WTC11 (cell line): Measurements from ENCODE around the gene NBEAL1. TPM values are rescaled to one million over a fixed set of nuclear protein-coding genes. Genes with fewer than 3 reads are reported as not detected.
"Not testable (repeated sequence)": the region's sequence is repeated elsewhere in the genome, so short reads cannot be mapped to it uniquely, and the experiment has no call there.

Experiments
- ATAC-seq: fragments of 200-7000 bp; cut with Tn5 transposase; 2 replicates; pipeline ENCODE4 v1.10.0; 2021; ENCODE audit warnings: mild to moderate bottlenecking, moderate library complexity
- CTCF ChIA-PET: fragments of 300-600 bp; sonication (Branson Sonifier 250); formaldehyde crosslinking; loops from one replicate; lab custom pipeline; 2021; ENCODE audit warnings: antibody characterized with exemption; lab: Charles Lee
- POLR2A ChIA-PET: fragments of 350-600 bp; sonication (Branson Sonifier 250); formaldehyde crosslinking; loops from one replicate; lab custom pipeline; 2021; ENCODE audit warnings: antibody characterized with exemption; lab: Charles Lee
- DNase-seq: peaks from one replicate; pipeline ENCODE4 v3.0.0; 2021; ENCODE audit warnings: low spot score
- H3K27ac Mint-ChIP-seq: 2 replicates; pipeline ENCODE4 v1.8.0; 2021; ENCODE audit warnings: mixed read lengths
- H3K27me3 Mint-ChIP-seq: 2 replicates; pipeline ENCODE4 v1.8.0; 2021; ENCODE audit warnings: low read depth, mild to moderate bottlenecking, moderate library complexity, mixed read lengths
- H3K36me3 Mint-ChIP-seq: 2 replicates; pipeline ENCODE4 v1.8.0; 2021; ENCODE audit warnings: mixed read lengths
- H3K4me1 Mint-ChIP-seq: 2 replicates; pipeline ENCODE4 v1.8.0; 2022; ENCODE audit warnings: mixed read lengths
- H3K4me3 Mint-ChIP-seq: 2 replicates; pipeline ENCODE4 v1.8.0; 2021; ENCODE audit warnings: mild to moderate bottlenecking, moderate library complexity, mixed read lengths
- H3K9me3 Mint-ChIP-seq: 2 replicates; pipeline ENCODE4 v1.8.0; 2021; ENCODE audit warnings: mixed read lengths
- ARID4B ChIP-seq: sonication (generic); formaldehyde crosslinking; IDR thresholded peaks from 2 replicates; pipeline ENCODE4 v1.8.0; 2023; ENCODE audit warnings: missing genetic modification reagents, mild to moderate bottlenecking, borderline replicate concordance
- ESRRA ChIP-seq: sonication (generic); formaldehyde crosslinking; IDR thresholded peaks from 2 replicates; pipeline ENCODE4 v1.8.1; 2022; ENCODE audit warnings: mild to moderate bottlenecking, missing genetic modification reagents, borderline replicate concordance
- ETV6 ChIP-seq: sonication (generic); formaldehyde crosslinking; IDR thresholded peaks from 2 replicates; pipeline ENCODE4 v1.8.1; 2022; ENCODE audit warnings: mild to moderate bottlenecking, missing genetic modification reagents
- GTF2I ChIP-seq: fragments of 250-450 bp; sonication (Bioruptor Pico); conservative IDR thresholded peaks from 2 replicates; pipeline ENCODE4 v1.4.0; 2021; ENCODE audit warnings: mild to moderate bottlenecking
- HMGA2 ChIP-seq: fragments of 250-450 bp; sonication (Bioruptor Pico); IDR thresholded peaks from 2 replicates; pipeline ENCODE4 v1.4.0; 2021; ENCODE audit warnings: mild to moderate bottlenecking, moderate library complexity
- MLX ChIP-seq: sonication (generic); formaldehyde crosslinking; IDR thresholded peaks from 2 replicates; pipeline ENCODE4 v1.8.1; 2023; ENCODE audit warnings: mild to moderate bottlenecking, missing genetic modification reagents, moderate library complexity
- NR1H2 ChIP-seq: sonication (generic); formaldehyde crosslinking; IDR thresholded peaks from 2 replicates; pipeline ENCODE4 v1.9.0; 2021; ENCODE audit warnings: mild to moderate bottlenecking, moderate library complexity, missing genetic modification reagents
- NR2C2 ChIP-seq: sonication (generic); formaldehyde crosslinking; IDR thresholded peaks from 2 replicates; pipeline ENCODE4 v1.8.0; 2022; ENCODE audit warnings: mild to moderate bottlenecking, missing genetic modification reagents
- SMAD3 ChIP-seq: sonication (generic); formaldehyde crosslinking; IDR thresholded peaks from 2 replicates; pipeline ENCODE4 v1.8.0; 2022; ENCODE audit warnings: missing genetic modification reagents, mild to moderate bottlenecking, borderline replicate concordance
- ZNF532 ChIP-seq: fragments of 250-450 bp; sonication (Bioruptor Pico); IDR thresholded peaks from 2 replicates; pipeline ENCODE4 v1.9.0; 2021; ENCODE audit warnings: mild to moderate bottlenecking, borderline replicate concordance
- total RNA-seq: library from RNA; stranded (reverse); gene quantifications from 3 replicates; pipeline ENCODE4 v1.2.3, GENCODE V29; 2021
- TF ChIP-seq, protein P1 (sequence below): sonication (generic); formaldehyde crosslinking; IDR thresholded peaks from 2 replicates; pipeline ENCODE4 v1.8.0; 2022; ENCODE audit warnings: mild to moderate bottlenecking, missing genetic modification reagents
- TF ChIP-seq, protein P2 (sequence below): sonication (generic); formaldehyde crosslinking; IDR thresholded peaks from 2 replicates; pipeline ENCODE4 v1.8.1; 2023; ENCODE audit warnings: mild to moderate bottlenecking, missing genetic modification reagents, borderline replicate concordance
- TF ChIP-seq, protein P3 (sequence below): sonication (generic); formaldehyde crosslinking; IDR thresholded peaks from 2 replicates; pipeline ENCODE4 v1.8.0; 2022; ENCODE audit warnings: mild to moderate bottlenecking, missing genetic modification reagents
- TF ChIP-seq, protein P4 (sequence below): sonication (generic); formaldehyde crosslinking; IDR thresholded peaks from 2 replicates; pipeline ENCODE4 v1.8.1; 2023; ENCODE audit warnings: mild to moderate bottlenecking, missing genetic modification reagents, moderate library complexity

Gene NBEAL1
- total RNA-seq, 1 experiment from 2014 or later: 10.5 TPM

GRCh38 chr2:203083328-203083727, 68.7 kb downstream of the NBEAL1 start:
- Mint-ChIP-seq H3K27ac (no peak overlapping the region), H3K9me3 (no peaks in the 10 kb centered on the region), H3K4me3 (no peak overlapping the region), H3K27me3 (no peaks in the 10 kb centered on the region), H3K4me1 (no peaks in the 10 kb centered on the region), H3K36me3 (no peaks in the 10 kb centered on the region)
- ChIA-PET POLR2A (interaction anchor here (0.6 kb wide), 1 partner anchor 43 kb away, joined by 3 read pairs; no protein-coding TSS in a partner anchor), CTCF (no interaction called here)
- no peak for ATAC-seq
- TF ChIP-seq ARID4B (CRISPR knock-in tag): no peak
- TF ChIP-seq GTF2I (CRISPR knock-in tag): no peak
- TF ChIP-seq NR2C2 (CRISPR knock-in tag): no peak
- TF ChIP-seq NR1H2 (CRISPR knock-in tag): no peak
- TF ChIP-seq, protein P1, sequence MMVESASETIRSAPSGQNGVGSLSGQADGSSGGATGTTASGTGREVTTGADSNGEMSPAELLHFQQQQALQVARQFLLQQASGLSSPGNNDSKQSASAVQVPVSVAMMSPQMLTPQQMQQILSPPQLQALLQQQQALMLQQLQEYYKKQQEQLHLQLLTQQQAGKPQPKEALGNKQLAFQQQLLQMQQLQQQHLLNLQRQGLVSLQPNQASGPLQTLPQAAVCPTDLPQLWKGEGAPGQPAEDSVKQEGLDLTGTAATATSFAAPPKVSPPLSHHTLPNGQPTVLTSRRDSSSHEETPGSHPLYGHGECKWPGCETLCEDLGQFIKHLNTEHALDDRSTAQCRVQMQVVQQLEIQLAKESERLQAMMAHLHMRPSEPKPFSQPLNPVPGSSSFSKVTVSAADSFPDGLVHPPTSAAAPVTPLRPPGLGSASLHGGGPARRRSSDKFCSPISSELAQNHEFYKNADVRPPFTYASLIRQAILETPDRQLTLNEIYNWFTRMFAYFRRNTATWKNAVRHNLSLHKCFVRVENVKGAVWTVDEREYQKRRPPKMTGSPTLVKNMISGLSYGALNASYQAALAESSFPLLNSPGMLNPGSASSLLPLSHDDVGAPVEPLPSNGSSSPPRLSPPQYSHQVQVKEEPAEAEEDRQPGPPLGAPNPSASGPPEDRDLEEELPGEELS (CRISPR knock-in tag): no peak
- no peak for TF ChIP-seq MLX (CRISPR knock-in tag)
- no peak for TF ChIP-seq ETV6 (CRISPR knock-in tag)
- no peak for TF ChIP-seq ZNF532 (CRISPR knock-in tag)
- TF ChIP-seq, protein P2, sequence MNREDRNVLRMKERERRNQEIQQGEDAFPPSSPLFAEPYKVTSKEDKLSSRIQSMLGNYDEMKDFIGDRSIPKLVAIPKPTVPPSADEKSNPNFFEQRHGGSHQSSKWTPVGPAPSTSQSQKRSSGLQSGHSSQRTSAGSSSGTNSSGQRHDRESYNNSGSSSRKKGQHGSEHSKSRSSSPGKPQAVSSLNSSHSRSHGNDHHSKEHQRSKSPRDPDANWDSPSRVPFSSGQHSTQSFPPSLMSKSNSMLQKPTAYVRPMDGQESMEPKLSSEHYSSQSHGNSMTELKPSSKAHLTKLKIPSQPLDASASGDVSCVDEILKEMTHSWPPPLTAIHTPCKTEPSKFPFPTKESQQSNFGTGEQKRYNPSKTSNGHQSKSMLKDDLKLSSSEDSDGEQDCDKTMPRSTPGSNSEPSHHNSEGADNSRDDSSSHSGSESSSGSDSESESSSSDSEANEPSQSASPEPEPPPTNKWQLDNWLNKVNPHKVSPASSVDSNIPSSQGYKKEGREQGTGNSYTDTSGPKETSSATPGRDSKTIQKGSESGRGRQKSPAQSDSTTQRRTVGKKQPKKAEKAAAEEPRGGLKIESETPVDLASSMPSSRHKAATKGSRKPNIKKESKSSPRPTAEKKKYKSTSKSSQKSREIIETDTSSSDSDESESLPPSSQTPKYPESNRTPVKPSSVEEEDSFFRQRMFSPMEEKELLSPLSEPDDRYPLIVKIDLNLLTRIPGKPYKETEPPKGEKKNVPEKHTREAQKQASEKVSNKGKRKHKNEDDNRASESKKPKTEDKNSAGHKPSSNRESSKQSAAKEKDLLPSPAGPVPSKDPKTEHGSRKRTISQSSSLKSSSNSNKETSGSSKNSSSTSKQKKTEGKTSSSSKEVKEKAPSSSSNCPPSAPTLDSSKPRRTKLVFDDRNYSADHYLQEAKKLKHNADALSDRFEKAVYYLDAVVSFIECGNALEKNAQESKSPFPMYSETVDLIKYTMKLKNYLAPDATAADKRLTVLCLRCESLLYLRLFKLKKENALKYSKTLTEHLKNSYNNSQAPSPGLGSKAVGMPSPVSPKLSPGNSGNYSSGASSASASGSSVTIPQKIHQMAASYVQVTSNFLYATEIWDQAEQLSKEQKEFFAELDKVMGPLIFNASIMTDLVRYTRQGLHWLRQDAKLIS: no peak
- TF ChIP-seq, protein P3, sequence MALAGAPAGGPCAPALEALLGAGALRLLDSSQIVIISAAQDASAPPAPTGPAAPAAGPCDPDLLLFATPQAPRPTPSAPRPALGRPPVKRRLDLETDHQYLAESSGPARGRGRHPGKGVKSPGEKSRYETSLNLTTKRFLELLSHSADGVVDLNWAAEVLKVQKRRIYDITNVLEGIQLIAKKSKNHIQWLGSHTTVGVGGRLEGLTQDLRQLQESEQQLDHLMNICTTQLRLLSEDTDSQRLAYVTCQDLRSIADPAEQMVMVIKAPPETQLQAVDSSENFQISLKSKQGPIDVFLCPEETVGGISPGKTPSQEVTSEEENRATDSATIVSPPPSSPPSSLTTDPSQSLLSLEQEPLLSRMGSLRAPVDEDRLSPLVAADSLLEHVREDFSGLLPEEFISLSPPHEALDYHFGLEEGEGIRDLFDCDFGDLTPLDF (CRISPR knock-in tag): no peak
- no peak for TF ChIP-seq HMGA2 (CRISPR knock-in tag)
- no peak for TF ChIP-seq SMAD3 (CRISPR knock-in tag)
- TF ChIP-seq, protein P4, sequence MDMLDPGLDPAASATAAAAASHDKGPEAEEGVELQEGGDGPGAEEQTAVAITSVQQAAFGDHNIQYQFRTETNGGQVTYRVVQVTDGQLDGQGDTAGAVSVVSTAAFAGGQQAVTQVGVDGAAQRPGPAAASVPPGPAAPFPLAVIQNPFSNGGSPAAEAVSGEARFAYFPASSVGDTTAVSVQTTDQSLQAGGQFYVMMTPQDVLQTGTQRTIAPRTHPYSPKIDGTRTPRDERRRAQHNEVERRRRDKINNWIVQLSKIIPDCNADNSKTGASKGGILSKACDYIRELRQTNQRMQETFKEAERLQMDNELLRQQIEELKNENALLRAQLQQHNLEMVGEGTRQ (CRISPR knock-in tag): no peak
- TF ChIP-seq ESRRA (CRISPR knock-in tag): no peak
- no peak for DNase-seq

DNA sequence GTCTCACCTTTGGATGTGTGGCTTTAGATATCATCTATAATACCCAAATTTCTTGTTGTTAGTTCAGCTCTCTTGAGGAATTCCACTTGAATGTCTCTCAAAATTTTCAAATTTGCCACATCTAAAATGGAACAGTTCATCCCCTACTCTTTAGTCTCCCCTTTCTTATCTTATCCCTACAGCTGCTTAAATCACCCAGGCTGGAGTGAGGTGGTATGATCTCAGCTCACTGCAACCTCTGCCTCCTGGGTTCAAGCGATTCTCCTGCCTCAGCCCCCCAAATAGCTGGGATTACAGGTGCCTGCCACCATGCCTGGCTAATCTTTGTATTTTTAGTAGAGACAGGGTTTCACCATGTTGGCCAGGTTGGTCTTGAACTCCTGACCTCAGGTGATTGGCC, 71.7 kb downstream of the NBEAL1 start:
- H3K36me3 Mint-ChIP-seq, DNase-seq, H3K4me3 Mint-ChIP-seq, H3K9me3 Mint-ChIP-seq, CTCF ChIA-PET, H3K27ac Mint-ChIP-seq, H3K4me1 Mint-ChIP-seq, ATAC-seq, H3K27me3 Mint-ChIP-seq, POLR2A ChIA-PET: not testable (repeated sequence)

DNA sequence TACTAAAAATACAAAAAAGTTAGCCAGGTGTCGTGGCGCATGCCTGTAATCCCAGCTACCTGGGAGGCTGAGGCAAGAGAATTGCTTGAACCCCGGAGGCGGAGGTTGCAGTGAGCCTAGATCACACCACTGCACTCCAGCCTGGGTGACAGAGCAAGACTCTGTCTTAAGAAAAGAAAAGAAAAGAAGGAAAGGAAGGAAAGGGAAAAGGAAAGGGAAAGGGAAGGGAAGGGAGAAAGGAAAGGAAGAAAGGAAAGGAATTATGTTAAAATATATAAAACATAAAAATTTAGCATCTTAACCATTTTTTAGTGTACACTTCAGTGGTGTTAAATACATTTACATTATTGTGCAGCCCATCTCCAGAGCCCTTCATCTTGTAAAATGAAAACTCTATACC, 76.0 kb downstream of the NBEAL1 start:
- H3K9me3 Mint-ChIP-seq, POLR2A ChIA-PET, H3K36me3 Mint-ChIP-seq, H3K4me1 Mint-ChIP-seq, ATAC-seq, CTCF ChIA-PET, H3K27me3 Mint-ChIP-seq, H3K4me3 Mint-ChIP-seq, DNase-seq, H3K27ac Mint-ChIP-seq: not testable (repeated sequence)
